PC-9 (cell line): Measurements from ENCODE around the gene LARGE1. TPM values are rescaled to one million over a fixed set of nuclear protein-coding genes. Genes with fewer than 3 reads are reported as not detected.

Experiments used
- BruUV-seq: library from RNA; stranded (reverse); fragments of 400-500 nt; replicated peaks from 2 replicates; lab custom pipeline; 2021; lab: Mats Ljungman, UMichigan
- CTCF ChIA-PET: fragments of 300-600 bp; sonication (Branson Sonifier 250); formaldehyde crosslinking; loops from one replicate; lab custom pipeline; 2022; ENCODE audit warnings: antibody characterized with exemption; lab: Charles Lee
- POLR2A ChIA-PET: fragments of 300-600 bp; sonication (Branson Sonifier 250); formaldehyde crosslinking; loops from one replicate; lab custom pipeline; 2022; ENCODE audit warnings: antibody characterized with exemption; ENCODE audit not compliant: unreplicated experiment; lab: Charles Lee
- DNase-seq, 2 experiments: peaks; one replicate each; pipeline versions ENCODE4 v3.0.0 to v3.0.0-alpha.2; 2015 to 2022; ENCODE audit warnings: mixed read lengths in 1 of 2
- H2AFZ ChIP-seq: fragments of 200-600 bp; sonication (generic); 2 replicates; pipeline ENCODE4 v1.8.1; 2017; ENCODE audit warnings: antibody characterized with exemption
- H3F3A ChIP-seq: fragments of 200-600 bp; sonication (generic); 2 replicates; pipeline ENCODE4 v1.8.1; 2017; ENCODE audit warnings: antibody characterized with exemption, mild to moderate bottlenecking, low read depth; ENCODE audit not compliant: insufficient read depth
- H3K27ac ChIP-seq: fragments of 200-600 bp; sonication (generic); 2 replicates; pipeline ENCODE4 v1.6.1; 2016; ENCODE audit warnings: mixed run types
- H3K27me3 ChIP-seq: fragments of 200-600 bp; sonication (generic); 2 replicates; pipeline ENCODE4 v1.6.1; 2016; ENCODE audit warnings: low read depth, mixed run types; ENCODE audit not compliant: insufficient read depth
- H3K36me3 ChIP-seq: fragments of 200-600 bp; sonication (generic); 2 replicates; pipeline ENCODE4 v1.6.1; 2016; ENCODE audit warnings: low read depth, mixed run types
- H3K4me1 ChIP-seq: fragments of 200-600 bp; sonication (generic); replicated peaks from 2 replicates; pipeline ENCODE4 v1.6.1; 2016; ENCODE audit warnings: mixed run types; ENCODE audit not compliant: insufficient read depth
- H3K4me2 ChIP-seq: fragments of 200-600 bp; sonication (generic); 2 replicates; pipeline ENCODE4 v1.6.1; 2017; ENCODE audit warnings: mixed run types
- H3K4me3 ChIP-seq: fragments of 200-600 bp; sonication (generic); 2 replicates; pipeline ENCODE4 v1.6.1; 2016; ENCODE audit warnings: mixed run types
- H3K79me2 ChIP-seq: fragments of 200-600 bp; sonication (generic); 2 replicates; pipeline ENCODE4 v1.6.1; 2017; ENCODE audit warnings: low read depth, mixed run types
- H3K9me2 ChIP-seq: fragments of 200-600 bp; sonication (generic); 2 replicates; pipeline ENCODE4 v1.8.1; 2017; ENCODE audit warnings: mild to moderate bottlenecking; ENCODE audit not compliant: insufficient read depth
- H3K9me3 ChIP-seq: fragments of 200-600 bp; sonication (generic); 2 replicates; pipeline ENCODE4 v1.8.1; 2016; ENCODE audit warnings: low read depth; ENCODE audit not compliant: insufficient read depth
- H4K20me1 ChIP-seq: fragments of 200-600 bp; sonication (generic); 2 replicates; pipeline ENCODE4 v1.8.1; 2017; ENCODE audit not compliant: insufficient read depth
- EZH2 ChIP-seq: fragments of 200-600 bp; sonication (generic); IDR thresholded peaks from 2 replicates; pipeline ENCODE4 v1.8.0; 2017; ENCODE audit warnings: antibody characterized with exemption, low read depth
- intact Hi-C: fragments of 100-400 bp; cut with micrococcal nuclease; formaldehyde crosslinking; loops from one replicate; pipeline ENCODE4 v1.10.0; 2022; ENCODE audit not compliant: unreplicated experiment
- total RNA-seq: library from RNA; stranded (reverse); gene quantifications from 2 replicates; pipeline ENCODE4 v1.2.3, GENCODE V29; 2021
- TF ChIP-seq, protein P1 (sequence below): fragments of 200-600 bp; sonication (generic); conservative IDR thresholded peaks from 2 replicates; pipeline ENCODE4 v1.6.1; 2017; ENCODE audit warnings: mixed run types, antibody characterized with exemption, mild to moderate bottlenecking, moderate library complexity

The LARGE1 gene
- total RNA-seq, 1 experiment from 2014 or later: 12.5 TPM

DNA sequence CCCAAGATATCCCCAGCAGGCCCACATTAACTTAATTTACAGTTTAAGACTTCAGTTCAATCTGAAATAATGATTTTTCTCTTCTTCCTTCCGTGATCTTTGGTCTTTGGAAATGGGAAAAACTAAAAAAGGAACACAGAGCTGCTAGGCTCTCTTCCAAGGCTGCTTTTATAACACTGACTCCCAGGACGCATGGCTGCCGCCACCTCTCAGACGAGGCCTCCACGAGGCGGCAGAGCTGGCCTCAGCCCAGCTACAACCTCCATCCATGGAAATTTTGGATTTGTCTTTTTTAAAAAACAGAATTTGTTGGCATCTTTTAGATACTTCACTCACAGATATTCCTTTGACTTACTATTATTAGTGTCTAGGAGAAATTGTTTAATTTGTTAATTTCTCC is 476.6 kb downstream of the LARGE1 start:
- Histone ChIP-seq H3K27me3 (no peaks in the 10 kb centered on the region), H3K27ac (no peak overlapping the region), H3K79me2 (no peaks in the 10 kb centered on the region), H3K4me2 (no peak overlapping the region), H3K9me2 (no peaks in the 10 kb centered on the region), H4K20me1 (no peaks in the 10 kb centered on the region), H3K4me1 (peaks cover 12% of the 10 kb centered on the region), H3K36me3 (no peaks in the 10 kb centered on the region), H3K4me3 (no peak overlapping the region), H2AFZ (no peak overlapping the region), H3K9me3 (no peaks in the 10 kb centered on the region), H3F3A (peaks cover 9% of the 10 kb centered on the region)
- ChIA-PET POLR2A (no interaction called here), CTCF (no interaction called here)
- no peak for DNase-seq
- BruUV-seq: no TSS peak
- intact Hi-C loops: no loop called here
- TF ChIP-seq, protein P1, sequence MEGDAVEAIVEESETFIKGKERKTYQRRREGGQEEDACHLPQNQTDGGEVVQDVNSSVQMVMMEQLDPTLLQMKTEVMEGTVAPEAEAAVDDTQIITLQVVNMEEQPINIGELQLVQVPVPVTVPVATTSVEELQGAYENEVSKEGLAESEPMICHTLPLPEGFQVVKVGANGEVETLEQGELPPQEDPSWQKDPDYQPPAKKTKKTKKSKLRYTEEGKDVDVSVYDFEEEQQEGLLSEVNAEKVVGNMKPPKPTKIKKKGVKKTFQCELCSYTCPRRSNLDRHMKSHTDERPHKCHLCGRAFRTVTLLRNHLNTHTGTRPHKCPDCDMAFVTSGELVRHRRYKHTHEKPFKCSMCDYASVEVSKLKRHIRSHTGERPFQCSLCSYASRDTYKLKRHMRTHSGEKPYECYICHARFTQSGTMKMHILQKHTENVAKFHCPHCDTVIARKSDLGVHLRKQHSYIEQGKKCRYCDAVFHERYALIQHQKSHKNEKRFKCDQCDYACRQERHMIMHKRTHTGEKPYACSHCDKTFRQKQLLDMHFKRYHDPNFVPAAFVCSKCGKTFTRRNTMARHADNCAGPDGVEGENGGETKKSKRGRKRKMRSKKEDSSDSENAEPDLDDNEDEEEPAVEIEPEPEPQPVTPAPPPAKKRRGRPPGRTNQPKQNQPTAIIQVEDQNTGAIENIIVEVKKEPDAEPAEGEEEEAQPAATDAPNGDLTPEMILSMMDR: no peak
- TF ChIP-seq EZH2: no peak

GRCh38 chr22:33440756-33441155 is 479.5 kb downstream of the LARGE1 start:
- no peak overlapping the region for H3K4me2 ChIP-seq
- no peak overlapping the region for H2AFZ ChIP-seq
- no peaks in the 10 kb centered on the region for H3K27me3 ChIP-seq
- ChIA-PET POLR2A (no interaction called here), CTCF (interaction anchor here (0.5 kb wide), 1 partner anchor 137 kb away, joined by 3 read pairs; no protein-coding TSS in a partner anchor)
- TF ChIP-seq EZH2: no peak
- TF ChIP-seq, protein P1: no peak
- no peaks in the 10 kb centered on the region for H3K79me2 ChIP-seq
- H3K36me3 ChIP-seq: no peaks in the 10 kb centered on the region
- no peaks in the 10 kb centered on the region for H3K9me2 ChIP-seq
- BruUV-seq: no TSS peak
- no peak overlapping the region for H3K27ac ChIP-seq
- intact Hi-C loops: no loop called here
- peaks cover 15% of the 10 kb centered on the region for H3F3A ChIP-seq
- H3K4me3 ChIP-seq: no peak overlapping the region
- DNase-seq: no peak
- no peaks in the 10 kb centered on the region for H3K9me3 ChIP-seq
- H3K4me1 ChIP-seq: peaks cover 24% of the 10 kb centered on the region
- no peaks in the 10 kb centered on the region for H4K20me1 ChIP-seq

DNA sequence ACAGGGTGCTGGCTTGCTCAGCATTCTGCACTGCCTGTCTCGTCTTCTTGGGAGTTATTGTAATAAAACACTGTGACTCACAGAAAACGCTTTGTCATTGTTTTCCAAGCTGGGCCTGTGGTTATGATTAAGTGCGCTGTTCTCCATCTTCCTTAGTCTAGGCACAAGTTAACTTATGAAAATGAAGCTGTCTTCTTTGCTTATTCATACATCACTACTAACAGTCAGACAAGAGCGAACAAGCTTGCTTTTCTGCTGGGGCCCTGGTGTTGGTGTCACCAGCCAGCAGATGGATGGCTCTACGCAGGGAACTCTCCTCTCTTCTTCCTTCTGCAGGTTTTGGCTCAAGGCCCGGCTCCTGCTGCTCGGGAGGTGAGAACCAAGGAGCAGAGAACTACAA is 482.0 kb downstream of the LARGE1 start:
- peak overlapping the region; percentile 72 for H3K27ac ChIP-seq
- POLR2A ChIA-PET: no interaction called here
- peak; percentile 47 to 86 for DNase-seq
- H2AFZ ChIP-seq: peak overlapping the region; percentile 67; the same call in 1 of the 2 replicates
- H3K27me3 ChIP-seq: no peaks in the 10 kb centered on the region
- H3K36me3 ChIP-seq: no peaks in the 10 kb centered on the region
- CTCF ChIA-PET: interaction anchor here (0.5 kb wide), 1 partner anchor 18 kb away, joined by 19 read pairs; no protein-coding TSS in a partner anchor
- TF ChIP-seq EZH2: no peak
- TF ChIP-seq, protein P1: no peak
- no peaks in the 10 kb centered on the region for H4K20me1 ChIP-seq
- peaks cover 15% of the 10 kb centered on the region for H3F3A ChIP-seq
- no peaks in the 10 kb centered on the region for H3K9me2 ChIP-seq
- peak overlapping the region; percentile 59 for H3K4me2 ChIP-seq
- peaks cover 24% of the 10 kb centered on the region for H3K4me1 ChIP-seq
- H3K4me3 ChIP-seq: no peak overlapping the region
- H3K79me2 ChIP-seq: no peaks in the 10 kb centered on the region
- BruUV-seq: no TSS peak
- intact Hi-C loops: no loop called here
- H3K9me3 ChIP-seq: no peaks in the 10 kb centered on the region; the same call in 1 of the 2 replicates
